ENCODE data around the gene GMPR2. TPM values are rescaled to one million over a fixed set of nuclear protein-coding genes. Genes with fewer than 3 reads are reported as not detected.
A peak's percentile ranks its signal among the peaks of the same experiment; 100 is the strongest.

GMPR2 gene
- total and polyA plus RNA-seq, 2 of the 13 experiments (the other 11 are each of a cell fraction or from before 2014, with no cell fraction given): 210 to 273 TPM

DNA sequence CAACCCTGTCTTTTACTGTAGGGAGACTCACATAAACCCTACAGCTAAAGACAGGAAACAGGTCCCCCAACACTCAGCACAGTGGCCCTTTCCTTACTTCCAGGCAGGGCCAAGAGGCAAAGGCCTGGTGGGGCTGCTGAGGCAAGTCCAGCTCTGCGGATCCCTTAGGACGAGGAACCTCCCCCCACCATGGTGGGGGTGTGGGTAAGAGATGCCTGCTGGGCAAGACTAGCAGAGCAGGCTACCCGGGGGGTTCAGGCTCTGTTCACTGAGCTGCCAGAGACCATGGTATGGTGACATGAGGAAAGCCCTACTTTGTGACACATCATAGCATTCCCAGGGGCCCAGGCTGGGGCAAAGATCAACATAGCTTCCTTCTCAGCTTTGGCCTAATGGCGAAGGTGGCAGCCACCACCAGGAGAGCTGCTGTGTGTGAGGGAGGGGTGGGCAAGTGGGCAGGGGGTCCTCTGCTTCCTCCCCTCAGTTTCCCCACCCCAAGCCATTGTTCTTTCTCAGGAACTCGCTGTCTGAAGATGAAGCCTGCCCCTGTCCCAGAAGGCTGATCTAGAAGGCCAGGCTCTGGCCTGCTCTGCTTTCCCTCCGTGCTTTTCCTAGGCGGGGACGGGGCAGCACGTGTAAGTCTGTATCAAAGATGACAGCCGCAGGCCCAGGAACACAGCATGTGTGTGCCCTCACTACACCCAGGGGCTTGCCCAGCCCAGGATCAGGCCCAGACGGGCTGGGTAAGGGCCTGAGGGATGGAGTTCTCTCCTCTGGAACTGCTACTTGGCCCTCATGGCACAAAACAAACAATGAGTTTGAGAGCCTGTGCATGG lies 19.8 kb downstream of the GMPR2 start (continued):
- TF ChIP-seq, protein P1, sequence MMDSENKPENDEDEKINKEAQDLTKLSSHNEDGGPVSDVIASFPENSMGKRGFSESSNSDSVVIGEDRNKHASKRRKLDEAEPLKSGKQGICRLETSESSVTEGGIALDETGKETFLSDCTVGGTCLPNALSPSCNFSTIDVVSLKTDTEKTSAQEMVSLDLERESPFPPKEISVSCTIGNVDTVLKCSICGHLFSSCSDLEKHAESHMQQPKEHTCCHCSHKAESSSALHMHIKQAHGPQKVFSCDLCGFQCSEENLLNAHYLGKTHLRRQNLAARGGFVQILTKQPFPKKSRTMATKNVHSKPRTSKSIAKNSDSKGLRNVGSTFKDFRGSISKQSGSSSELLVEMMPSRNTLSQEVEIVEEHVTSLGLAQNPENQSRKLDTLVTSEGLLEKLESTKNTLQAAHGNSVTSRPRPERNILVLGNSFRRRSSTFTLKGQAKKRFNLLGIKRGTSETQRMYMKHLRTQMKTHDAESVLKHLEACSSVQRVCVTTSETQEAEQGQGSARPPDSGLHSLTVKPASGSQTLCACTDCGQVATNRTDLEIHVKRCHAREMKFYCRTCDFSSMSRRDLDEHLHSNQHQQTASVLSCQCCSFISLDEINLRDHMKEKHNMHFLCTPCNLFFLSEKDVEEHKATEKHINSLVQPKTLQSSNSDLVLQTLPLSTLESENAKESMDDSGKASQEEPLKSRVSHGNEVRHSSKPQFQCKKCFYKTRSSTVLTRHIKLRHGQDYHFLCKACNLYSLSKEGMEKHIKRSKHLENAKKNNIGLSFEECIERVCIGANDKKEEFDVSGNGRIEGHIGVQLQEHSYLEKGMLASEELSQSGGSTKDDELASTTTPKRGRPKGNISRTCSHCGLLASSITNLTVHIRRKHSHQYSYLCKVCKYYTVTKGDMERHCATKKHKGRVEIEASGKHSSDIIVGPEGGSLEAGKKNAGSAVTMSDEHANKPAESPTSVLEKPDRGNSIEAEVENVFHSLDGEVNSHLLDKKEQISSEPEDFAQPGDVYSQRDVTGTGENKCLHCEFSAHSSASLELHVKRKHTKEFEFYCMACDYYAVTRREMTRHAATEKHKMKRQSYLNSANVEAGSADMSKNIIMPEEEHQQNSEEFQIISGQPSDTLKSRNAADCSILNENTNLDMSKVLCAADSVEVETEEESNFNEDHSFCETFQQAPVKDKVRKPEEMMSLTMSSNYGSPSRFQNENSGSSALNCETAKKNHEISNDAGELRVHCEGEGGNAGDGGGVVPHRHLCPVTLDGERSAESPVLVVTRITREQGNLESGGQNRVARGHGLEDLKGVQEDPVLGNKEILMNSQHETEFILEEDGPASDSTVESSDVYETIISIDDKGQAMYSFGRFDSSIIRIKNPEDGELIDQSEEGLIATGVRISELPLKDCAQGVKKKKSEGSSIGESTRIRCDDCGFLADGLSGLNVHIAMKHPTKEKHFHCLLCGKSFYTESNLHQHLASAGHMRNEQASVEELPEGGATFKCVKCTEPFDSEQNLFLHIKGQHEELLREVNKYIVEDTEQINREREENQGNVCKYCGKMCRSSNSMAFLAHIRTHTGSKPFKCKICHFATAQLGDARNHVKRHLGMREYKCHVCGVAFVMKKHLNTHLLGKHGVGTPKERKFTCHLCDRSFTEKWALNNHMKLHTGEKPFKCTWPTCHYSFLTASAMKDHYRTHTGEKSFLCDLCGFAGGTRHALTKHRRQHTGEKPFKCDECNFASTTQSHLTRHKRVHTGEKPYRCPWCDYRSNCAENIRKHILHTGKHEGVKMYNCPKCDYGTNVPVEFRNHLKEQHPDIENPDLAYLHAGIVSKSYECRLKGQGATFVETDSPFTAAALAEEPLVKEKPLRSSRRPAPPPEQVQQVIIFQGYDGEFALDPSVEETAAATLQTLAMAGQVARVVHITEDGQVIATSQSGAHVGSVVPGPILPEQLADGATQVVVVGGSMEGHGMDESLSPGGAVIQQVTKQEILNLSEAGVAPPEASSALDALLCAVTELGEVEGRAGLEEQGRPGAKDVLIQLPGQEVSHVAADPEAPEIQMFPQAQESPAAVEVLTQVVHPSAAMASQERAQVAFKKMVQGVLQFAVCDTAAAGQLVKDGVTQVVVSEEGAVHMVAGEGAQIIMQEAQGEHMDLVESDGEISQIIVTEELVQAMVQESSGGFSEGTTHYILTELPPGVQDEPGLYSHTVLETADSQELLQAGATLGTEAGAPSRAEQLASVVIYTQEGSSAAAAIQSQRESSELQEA (CRISPR knock-in tag; IDR thresholded peaks at IDR 0.05; ENCODE audit: not compliant biosample characterization): peak; percentile 31
- no peak for TF ChIP-seq USF2 (IDR thresholded peaks at IDR 0.05; ENCODE audit: low read depth, low read length)
- TF ChIP-seq USF2 (CRISPR knock-in tag; IDR thresholded peaks at IDR 0.05; ENCODE audit: borderline replicate concordance): no peak
- 0 out of 2 replicates have a peak, but pooled peaks have one; percentile 43 for TF ChIP-seq MXD4 (CRISPR knock-in tag; IDR thresholded peaks at IDR 0.05)
- TF ChIP-seq HIC2 (CRISPR knock-in tag; IDR thresholded peaks at IDR 0.05; ENCODE audit: low read depth): peak; percentile 64
- TF ChIP-seq ZNF740 (CRISPR knock-in tag; IDR thresholded peaks at IDR 0.05): peak; percentile 84
- TF ChIP-seq ZNF484 (CRISPR knock-in tag; IDR thresholded peaks at IDR 0.05; ENCODE audit: borderline replicate concordance, low read depth): 0 out of 2 replicates have a peak, but pooled peaks have one; percentile 26
- TF ChIP-seq, protein P2, sequence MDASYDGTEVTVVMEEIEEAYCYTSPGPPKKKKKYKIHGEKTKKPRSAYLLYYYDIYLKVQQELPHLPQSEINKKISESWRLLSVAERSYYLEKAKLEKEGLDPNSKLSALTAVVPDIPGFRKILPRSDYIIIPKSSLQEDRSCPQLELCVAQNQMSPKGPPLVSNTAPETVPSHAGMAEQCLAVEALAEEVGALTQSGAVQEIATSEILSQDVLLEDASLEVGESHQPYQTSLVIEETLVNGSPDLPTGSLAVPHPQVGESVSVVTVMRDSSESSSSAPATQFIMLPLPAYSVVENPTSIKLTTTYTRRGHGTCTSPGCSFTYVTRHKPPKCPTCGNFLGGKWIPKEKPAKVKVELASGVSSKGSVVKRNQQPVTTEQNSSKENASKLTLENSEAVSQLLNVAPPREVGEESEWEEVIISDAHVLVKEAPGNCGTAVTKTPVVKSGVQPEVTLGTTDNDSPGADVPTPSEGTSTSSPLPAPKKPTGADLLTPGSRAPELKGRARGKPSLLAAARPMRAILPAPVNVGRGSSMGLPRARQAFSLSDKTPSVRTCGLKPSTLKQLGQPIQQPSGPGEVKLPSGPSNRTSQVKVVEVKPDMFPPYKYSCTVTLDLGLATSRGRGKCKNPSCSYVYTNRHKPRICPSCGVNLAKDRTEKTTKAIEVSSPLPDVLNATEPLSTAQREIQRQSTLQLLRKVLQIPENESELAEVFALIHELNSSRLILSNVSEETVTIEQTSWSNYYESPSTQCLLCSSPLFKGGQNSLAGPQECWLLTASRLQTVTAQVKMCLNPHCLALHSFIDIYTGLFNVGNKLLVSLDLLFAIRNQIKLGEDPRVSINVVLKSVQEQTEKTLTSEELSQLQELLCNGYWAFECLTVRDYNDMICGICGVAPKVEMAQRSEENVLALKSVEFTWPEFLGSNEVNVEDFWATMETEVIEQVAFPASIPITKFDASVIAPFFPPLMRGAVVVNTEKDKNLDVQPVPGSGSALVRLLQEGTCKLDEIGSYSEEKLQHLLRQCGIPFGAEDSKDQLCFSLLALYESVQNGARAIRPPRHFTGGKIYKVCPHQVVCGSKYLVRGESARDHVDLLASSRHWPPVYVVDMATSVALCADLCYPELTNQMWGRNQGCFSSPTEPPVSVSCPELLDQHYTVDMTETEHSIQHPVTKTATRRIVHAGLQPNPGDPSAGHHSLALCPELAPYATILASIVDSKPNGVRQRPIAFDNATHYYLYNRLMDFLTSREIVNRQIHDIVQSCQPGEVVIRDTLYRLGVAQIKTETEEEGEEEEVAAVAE (CRISPR knock-in tag; IDR thresholded peaks at IDR 0.05; ENCODE audit: borderline replicate concordance): peak; percentile 64
